HG02840 (cell line): ENCODE results near the gene PRICKLE1.

ENCODE experiments used
- ATAC-seq: cut with Tn5 transposase; IDR thresholded peaks from one replicate; pipeline ENCODE4 v1.9.1; 2021; ENCODE audit warnings: mild to moderate bottlenecking, moderate library complexity, moderate number of reproducible peaks; ENCODE audit not compliant: unreplicated experiment, low FRiP score

PRICKLE1 gene

DNA sequence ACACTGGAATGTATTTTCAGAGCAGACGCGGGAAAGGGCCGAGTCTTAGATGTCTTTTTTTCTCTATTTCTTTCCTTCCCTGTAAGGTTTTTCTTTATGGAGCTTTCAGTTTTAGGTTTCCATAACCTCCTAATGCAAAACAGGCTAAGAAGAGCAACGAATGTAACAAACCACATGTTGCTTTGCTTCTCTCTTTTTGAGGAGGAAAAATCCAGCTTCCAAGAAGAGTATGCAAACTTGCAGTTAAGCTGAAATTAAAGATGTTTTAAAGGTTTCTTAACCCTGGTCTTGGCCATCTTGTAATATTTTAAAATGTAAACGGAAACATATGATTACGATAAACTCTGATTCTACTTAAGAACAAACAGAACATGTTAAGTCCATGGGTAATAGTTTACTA lies 86.9 kb downstream of the PRICKLE1 start:
- ATAC-seq, result no peak

GRCh38 chr12:42498549-42499247 lies 90.8 kb downstream of the PRICKLE1 start:
- ATAC-seq, result no peak

DNA sequence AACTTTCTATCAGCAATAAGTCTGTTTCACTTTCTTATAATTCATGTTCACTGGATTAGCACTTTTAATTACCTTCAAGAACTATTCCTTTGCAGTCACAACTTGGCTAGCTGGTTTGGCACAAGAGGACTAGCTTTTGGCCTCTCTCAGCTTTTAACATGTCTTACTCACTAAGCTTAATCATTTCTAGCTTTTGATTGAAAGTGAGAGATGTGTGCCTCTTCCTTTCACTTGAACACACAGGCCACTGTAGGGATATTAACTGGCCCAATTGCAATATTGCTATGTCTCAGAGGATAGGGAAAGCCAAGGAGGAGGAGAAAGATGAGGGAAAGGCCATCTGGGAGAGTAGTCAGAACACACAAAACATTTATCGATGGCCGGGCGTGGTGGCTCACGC lies 92.7 kb downstream of the PRICKLE1 start:
- no peak for ATAC-seq

GRCh38 chr12:42495244-42495643 lies 94.3 kb downstream of the PRICKLE1 start:
- no peak for ATAC-seq

GRCh38 chr12:42492267-42492666 lies 97.3 kb downstream of the PRICKLE1 start:
- no peak for ATAC-seq

DNA sequence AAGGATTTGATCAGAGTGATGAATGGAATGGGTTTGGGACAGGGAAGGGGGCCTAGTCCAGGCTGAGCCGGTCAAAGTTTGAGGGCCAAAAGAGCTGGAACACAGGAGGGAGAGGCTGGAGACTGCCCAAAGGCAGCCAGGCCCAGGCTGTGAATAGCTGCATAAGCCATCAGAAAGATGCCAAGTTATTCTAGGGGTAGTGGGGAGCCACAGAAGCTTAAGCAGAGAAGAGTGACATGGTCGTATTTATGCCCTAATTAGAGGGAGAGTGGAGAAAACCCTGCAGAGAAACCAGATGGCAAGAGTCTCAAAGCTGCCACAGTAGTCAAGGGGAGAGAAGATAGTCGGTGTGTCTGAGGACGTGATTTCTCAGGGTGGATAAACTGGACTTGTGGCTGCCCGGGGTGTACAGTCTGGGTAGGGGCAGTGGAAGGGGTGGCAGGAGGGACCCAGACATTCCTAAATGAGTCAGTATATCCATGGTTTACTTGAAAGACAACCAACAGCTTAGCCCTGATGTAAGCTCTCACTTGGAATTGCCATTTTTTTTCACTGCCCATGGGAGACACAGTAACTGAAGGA lies 99.2 kb downstream of the PRICKLE1 start:
- ATAC-seq, result no peak

DNA sequence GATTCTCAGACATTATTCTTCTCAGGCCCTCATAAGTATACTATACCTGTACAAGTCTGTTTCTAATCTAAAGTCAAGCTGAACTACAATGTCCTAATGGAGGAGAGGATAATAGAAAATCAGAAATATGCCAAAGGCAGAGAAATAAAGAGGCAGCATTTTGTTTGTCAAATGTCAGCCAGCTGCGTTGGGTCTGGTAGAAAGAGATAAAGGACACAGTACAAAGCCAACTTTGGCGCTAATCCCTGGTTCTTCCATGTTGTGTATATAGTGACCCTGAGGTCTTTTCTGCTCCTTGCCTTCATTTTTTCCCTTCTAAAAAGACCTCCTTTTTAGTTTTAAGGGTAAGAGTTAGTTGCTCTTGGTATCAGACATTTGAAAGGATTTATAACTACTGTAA lies 103.1 kb downstream of the PRICKLE1 start:
- no peak for ATAC-seq

DNA sequence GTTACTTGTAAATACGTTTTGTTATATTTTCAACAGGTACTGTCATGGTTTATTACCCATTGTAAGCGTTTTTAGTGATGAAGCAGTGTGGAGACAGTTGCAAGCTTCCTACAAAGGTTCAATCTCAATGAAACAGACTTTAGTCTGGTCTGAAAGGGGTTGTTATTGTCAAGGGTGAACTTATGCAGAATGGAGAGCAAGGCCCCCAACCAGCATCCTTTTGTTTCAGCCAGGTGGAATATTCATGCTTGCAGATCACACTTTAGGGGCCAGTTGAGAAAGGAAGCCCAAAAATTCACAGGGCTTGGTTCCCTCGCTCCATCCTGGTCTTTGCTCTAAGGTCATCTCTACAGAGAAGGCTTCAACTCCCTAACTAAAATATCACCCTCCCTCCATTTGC lies 103.7 kb downstream of the PRICKLE1 start:
- no peak for ATAC-seq

DNA sequence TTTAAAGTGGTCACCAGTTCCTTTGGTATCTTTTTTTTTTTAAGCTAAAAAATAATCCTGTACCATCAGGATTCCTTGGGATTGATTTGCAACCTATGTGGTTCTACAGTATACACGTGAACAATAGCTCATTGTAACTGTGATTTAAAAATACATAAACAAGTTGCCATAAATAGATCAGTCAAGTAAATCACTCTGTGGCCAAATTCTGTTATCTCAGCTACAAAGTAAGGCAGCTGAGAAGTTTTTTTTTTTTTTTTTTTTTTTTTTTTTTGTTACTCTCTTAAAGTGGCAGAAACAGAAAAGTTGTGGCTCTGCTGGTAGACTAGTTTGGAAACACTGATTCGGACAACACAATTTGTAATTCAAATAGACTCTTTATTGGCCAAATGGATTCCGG lies 104.5 kb downstream of the PRICKLE1 start:
- no peak for ATAC-seq

- ATAC-seq, result peak; percentile 31
Measured at GRCh38 chr12:42483521-42483790, 106.1 kb downstream of the PRICKLE1 start.

GRCh38 chr12:42482748-42483520 lies 106.6 kb downstream of the PRICKLE1 start:
- ATAC-seq, result peak; percentile 72

DNA sequence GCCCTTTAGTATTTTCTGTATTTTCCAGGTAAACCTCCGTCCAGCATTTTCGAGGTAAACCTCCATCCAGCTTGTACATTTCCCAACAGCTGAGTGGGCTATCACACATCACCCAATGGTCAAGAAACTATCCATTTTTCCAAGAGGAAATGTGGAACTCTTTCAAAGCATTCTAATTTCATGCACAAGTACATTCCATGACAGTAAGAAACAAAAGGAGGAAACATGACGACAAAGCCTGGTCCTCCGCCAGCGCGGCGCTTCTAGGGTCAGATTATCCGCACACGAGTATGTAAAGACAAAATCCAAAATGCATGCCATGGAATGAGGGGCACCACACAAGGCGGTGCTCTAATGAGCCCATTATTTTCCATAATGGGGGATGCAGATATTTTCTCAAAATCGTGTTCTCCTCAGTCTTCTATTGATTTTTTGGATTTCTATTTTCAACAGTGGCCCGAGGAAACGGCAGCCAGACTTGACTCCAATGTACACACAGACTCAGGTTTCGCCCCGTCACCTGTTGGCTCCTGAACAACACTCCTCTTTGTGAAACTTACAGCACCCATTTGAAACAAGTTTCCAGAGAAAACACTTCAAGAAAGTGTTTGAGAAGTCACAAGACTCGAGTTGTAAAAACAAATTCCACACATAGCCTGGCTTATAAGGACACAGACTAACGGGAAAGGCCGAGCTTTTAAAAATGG lies 107.4 kb downstream of the PRICKLE1 start:
- no peak for ATAC-seq

DNA sequence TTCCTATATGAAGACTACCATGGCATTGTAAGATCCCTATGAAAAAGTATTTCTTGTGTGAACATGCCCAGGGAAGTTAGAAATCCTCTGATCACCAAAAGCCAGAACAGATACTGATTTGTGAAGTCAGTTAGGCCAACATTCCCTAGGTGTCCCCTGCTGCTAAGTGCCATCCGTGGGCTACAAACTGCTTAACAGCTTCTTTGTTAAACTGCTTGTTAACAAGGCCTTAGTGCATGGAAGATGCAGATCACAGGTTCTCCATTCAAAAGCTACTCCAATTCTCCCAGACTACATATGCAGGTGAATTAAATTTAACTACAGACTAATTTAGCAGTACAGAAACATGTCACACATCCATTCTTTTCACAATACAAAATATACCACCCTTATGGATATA lies 108.2 kb downstream of the PRICKLE1 start:
- no peak for ATAC-seq

DNA sequence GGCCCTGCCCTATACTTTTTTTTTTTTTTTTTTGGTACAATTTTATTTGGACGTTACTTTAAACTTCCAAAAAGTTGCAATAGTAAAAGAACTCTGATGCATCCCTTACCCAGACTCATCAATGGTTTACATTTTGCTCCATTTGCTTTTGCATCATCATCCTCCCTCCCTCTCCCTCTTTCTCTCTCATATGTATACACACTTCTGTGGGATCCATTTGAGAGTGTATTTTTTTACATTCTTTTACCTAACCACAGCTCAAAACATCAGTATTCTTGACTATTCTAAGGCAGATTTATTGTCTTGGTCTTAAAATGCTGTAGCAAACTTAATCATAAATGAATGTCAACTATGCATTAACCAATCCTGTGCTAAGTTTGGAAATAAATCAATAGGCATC lies 111.6 kb downstream of the PRICKLE1 start:
- no peak for ATAC-seq

GRCh38 chr12:42475106-42475505 lies 114.4 kb downstream of the PRICKLE1 start:
- ATAC-seq, result no peak

DNA sequence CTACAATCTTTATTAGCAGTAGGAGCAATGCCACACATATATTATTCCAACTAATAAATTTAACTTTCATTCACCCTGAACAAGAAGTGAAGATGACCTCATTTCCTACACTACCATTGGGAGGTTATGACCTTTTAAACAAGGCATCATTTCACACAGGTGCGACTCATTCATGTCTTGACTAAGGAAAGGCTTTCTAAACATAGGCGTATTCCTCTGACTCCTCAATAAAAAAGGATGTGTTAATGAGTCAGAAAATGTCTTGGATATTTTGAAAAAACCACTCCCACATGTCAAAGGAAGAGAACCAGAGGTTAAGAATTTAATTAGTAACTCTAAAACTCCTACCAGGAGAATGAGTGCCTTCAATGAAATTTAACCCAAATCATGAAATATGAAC lies 115.2 kb downstream of the PRICKLE1 start:
- no peak for ATAC-seq

DNA sequence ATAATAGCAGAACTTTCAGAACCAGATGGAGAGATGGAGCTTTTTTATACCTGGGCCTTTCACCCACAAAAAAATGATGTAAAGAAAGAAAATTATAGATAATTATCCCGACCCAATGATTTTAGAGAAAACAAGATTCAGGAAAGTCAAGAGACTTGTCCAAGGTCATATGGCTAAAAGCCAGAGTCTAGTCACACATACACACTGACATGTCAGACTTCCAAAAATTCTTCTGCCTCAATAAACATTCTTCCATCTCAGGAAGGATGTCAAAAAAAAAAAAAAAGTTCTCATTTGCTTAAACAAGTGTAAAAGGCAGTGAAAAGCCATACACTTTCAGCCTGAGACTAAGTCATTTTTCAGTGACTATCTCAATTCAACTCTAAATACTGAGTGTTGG lies 116.0 kb downstream of the PRICKLE1 start:
- ATAC-seq, result no peak

DNA sequence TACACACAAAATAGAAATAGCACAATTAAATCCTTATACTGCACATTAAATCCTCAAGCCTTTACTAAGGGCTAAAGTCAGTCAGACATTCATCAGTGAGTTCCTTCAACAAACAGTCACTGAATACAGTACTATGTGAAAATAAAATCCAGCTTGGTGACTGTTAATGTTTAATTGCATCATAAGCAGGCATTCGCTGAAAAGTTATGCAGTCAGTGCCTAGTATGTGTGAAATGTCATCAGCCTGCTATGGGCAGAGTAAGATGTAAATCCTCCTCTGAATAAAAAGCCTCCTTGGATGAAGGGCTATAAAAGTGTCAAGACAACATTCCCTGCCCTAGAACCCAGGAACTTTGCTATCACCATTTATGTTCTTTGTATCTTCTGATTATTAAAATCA lies 116.4 kb downstream of the PRICKLE1 start:
- ATAC-seq, result no peak

DNA sequence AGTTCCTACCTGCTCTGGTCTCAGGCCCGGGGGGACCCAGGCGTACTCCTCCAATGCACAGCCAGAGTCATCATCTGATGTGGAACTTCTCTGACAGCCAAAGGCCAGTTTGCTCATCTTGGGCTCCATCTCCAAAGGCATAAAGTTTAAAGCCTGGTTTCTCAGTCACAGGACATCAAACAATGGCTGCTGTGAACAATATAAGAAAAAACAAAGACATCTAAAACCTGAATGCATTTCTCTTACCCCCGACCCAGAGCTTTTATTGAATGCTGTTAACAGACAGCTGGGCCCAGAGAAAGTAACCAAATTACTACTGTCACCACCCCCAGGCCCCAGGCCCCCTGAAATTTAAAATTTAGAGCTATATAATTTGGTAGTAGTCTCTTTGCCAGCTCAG lies 117.2 kb downstream of the PRICKLE1 start:
- no peak for ATAC-seq

GRCh38 chr12:42469355-42470175 lies 120.0 kb downstream of the PRICKLE1 start:
- peak; percentile 97 for ATAC-seq

- ATAC-seq, result peak; percentile 4
Measured at GRCh38 chr12:42468921-42469320, 120.6 kb downstream of the PRICKLE1 start.
